Common myeloid progenitor, CD34-positive (primary cell): Measurements from ENCODE around the gene ZFHX3.
"Not testable (repeated sequence)": the region's sequence is repeated elsewhere in the genome, so short reads cannot be mapped to it uniquely, and the experiment has no call there.

Experiments used
- CTCF ChIA-PET: fragments of 350-600 bp; sonication (Branson Sonifier 250); formaldehyde crosslinking; loops from one replicate; lab custom pipeline; 2021; ENCODE audit warnings: antibody characterized with exemption; lab: Charles Lee
- POLR2A ChIA-PET: fragments of 350-600 bp; sonication (Branson Sonifier 250); formaldehyde crosslinking; loops from one replicate; lab custom pipeline; 2021; ENCODE audit warnings: antibody characterized with exemption; lab: Charles Lee
- DNase-seq, 3 donors: peaks; one replicate each; pipeline versions ENCODE4 v3.0.0 to v3.0.0-alpha.2; 2013
- H3K27ac ChIP-seq, 2 experiments: 1 replicate in 1 of 2; 2 replicates in 1 of 2; pipeline ENCODE4 v1.7.0; 2013; ENCODE audit warnings: inconsistent platforms in 2 of 2, low read length in 2 of 2, mild to moderate bottlenecking in 2 of 2, low read depth in 1 of 2, moderate library complexity in 1 of 2; ENCODE audit not compliant: severe bottlenecking in 2 of 2, insufficient read depth in 1 of 2, poor library complexity in 1 of 2
- H3K27me3 ChIP-seq, 5 experiments: replicated peaks in 2 of 5; 1 replicate in 3 of 5; 2 replicates in 2 of 5; pipeline versions ENCODE4 v1.6.1 to v1.7.0; 2013; ENCODE audit warnings: low read length in 4 of 5, mild to moderate bottlenecking in 2 of 5, moderate library complexity in 2 of 5, inconsistent platforms in 1 of 5; ENCODE audit not compliant: insufficient read depth in 5 of 5, control insufficient read depth in 4 of 5
- H3K36me3 ChIP-seq, 4 experiments: 1 replicate in 2 of 4; 2 replicates in 2 of 4; pipeline versions ENCODE4 v1.6.1 to v1.7.0; 2013; ENCODE audit warnings: low read length in 3 of 4, control low read depth in 1 of 4, mild to moderate bottlenecking in 1 of 4; ENCODE audit not compliant: control insufficient read depth in 4 of 4, insufficient read depth in 4 of 4
- H3K4me1 ChIP-seq, 4 experiments: 1 replicate in 3 of 4; 2 replicates in 1 of 4; pipeline versions ENCODE4 v1.6.1 to v1.7.1; 2013; ENCODE audit warnings: low read length in 3 of 4, mild to moderate bottlenecking in 3 of 4, control low read depth in 1 of 4, inconsistent platforms in 1 of 4, moderate library complexity in 1 of 4; ENCODE audit not compliant: control insufficient read depth in 4 of 4, insufficient read depth in 4 of 4; ENCODE audit errors: control extremely low read depth in 1 of 4
- H3K4me3 ChIP-seq, 7 experiments: 1 replicate in 4 of 7; 2 replicates in 3 of 7; pipeline versions ENCODE4 v1.5.1 to v1.7.0; 2013; ENCODE audit warnings: mild to moderate bottlenecking in 7 of 7, low read length in 6 of 7, moderate library complexity in 6 of 7, inconsistent platforms in 2 of 7, low read depth in 2 of 7, control low read depth in 1 of 7; ENCODE audit not compliant: insufficient read depth in 4 of 7, control insufficient read depth in 1 of 7; ENCODE audit errors: extremely low read depth in 1 of 7
- H3K9me3 ChIP-seq, 5 experiments: 1 replicate in 4 of 5; 2 replicates in 1 of 5; pipeline versions ENCODE4 v1.6.1 to v1.7.1; 2013; ENCODE audit warnings: low read length in 4 of 5, mild to moderate bottlenecking in 2 of 5, inconsistent platforms in 1 of 5, low read depth in 1 of 5, moderate library complexity in 1 of 5; ENCODE audit not compliant: control insufficient read depth in 4 of 5, insufficient read depth in 2 of 5; ENCODE audit errors: control extremely low read depth in 1 of 5
- WGBS: methylation state at CpG from one replicate; pipeline ENCODE4 v1.1.5; 2013; ENCODE audit not compliant: insufficient coverage; 5-methylcytosine and 5-hydroxymethylcytosine counted together

Gene ZFHX3

DNA sequence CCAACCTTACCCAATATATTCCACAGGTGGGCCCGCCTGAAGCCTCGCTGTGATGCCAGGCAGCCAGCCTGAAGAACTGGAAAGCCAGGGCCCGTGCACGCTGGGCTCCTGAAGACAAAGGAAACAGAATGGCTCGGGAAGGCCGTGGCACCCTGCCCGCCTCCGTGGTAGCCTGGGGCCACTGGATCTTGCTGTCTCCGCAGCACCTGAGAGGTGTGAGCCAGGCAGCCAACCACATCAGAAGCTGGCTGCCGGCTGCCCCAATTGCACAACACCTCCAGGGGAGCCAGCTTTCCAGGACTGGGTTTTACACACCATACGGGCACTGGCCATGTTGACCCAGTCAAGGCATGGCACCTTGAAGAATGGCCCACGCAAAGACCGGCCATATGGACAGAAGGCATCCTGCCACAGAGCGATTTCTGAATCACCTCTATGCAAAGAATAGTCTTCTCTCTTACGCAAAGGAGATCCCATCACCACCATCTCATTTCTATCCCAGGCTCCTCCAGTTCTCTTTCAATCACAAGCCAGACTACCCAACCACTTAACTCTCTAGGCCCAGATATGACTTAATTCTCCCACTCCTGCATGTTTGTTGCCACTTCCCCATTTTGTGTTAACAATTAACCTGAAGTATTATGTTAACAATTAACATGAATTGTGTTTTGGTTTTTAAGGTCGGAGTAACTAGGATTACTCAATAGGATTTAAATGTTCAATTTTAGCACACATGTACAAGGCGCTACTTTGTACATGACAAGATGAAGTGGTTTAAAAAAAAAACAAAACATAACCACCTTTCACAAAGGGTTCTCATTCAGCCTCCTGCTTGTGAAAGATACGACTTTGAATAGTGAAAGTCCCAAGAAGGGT lies 32.1 kb downstream of the ZFHX3 start:
- no peak overlapping the region for H3K27ac ChIP-seq
- peak overlapping the region in 2 of 7 experiments; percentile 43 for H3K4me3 ChIP-seq
- 95% methylated on average over 15 of the region's 18 CpGs for WGBS
- DNase-seq: peak in 2 of 3 donors; percentile 72 to 80
- no peaks in the 10 kb centered on the region for H3K9me3 ChIP-seq
- no peaks in the 10 kb centered on the region for H3K36me3 ChIP-seq
- H3K27me3 ChIP-seq: no peaks in the 10 kb centered on the region
- H3K4me1 ChIP-seq: peaks cover 0 to 35% (median 19%) of the 10 kb centered on the region in 4 experiments
- POLR2A ChIA-PET: no interaction called here
- CTCF ChIA-PET: no interaction called here

DNA sequence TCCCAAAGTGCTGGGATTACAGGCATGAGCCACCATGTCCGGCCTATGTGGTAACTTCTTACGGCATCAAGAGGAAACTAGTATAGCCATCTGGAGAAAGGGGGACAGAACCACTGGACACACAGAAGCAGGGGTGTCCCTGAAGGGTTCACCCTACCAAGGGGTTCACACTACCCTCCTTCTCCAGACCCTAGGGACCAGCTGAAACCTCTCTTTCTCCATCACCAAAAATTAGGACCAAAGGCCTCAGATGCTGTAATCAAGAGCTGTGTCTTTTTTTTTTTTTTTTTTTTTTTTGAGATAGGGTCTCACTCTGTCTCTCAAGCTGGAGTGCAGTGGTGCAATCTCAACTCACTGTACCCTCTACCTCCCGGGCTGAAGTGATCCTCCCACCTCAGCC lies 33.2 kb downstream of the ZFHX3 start:
- H3K27ac ChIP-seq: no peak overlapping the region
- DNase-seq: no peak
- ChIA-PET POLR2A (no interaction called here), CTCF (no interaction called here)
- H3K4me1 ChIP-seq: peaks cover 0 to 42% (median 26%) of the 10 kb centered on the region in 4 experiments
- H3K4me3 ChIP-seq: no peak overlapping the region
- no peaks in the 10 kb centered on the region for H3K27me3 ChIP-seq
- WGBS: 100% methylated on average over 1 of the region's 3 CpGs
- H3K36me3 ChIP-seq: no peaks in the 10 kb centered on the region
- no peaks in the 10 kb centered on the region for H3K9me3 ChIP-seq

DNA sequence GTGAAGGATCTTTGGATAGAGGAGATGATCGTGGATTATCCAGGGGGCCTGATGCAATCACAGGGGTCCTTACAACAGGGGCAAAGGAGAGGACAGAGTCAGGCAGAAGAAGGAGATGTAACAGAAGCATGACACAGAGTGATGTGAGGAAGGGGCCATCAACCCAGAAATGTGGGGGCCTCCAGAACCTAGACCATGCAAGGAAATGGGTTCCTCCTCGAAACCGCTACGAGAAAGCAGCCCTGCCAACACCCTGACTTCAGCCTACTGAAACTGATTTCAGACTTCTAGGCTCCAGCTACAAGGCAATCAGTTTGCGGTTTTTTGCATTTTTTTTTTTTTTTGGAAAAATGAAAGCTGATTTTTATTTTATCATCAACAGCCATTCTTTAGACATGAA lies 34.0 kb downstream of the ZFHX3 start:
- H3K9me3 ChIP-seq: no peaks in the 10 kb centered on the region
- DNase-seq: no peak
- ChIA-PET POLR2A (interaction anchor here (0.5 kb wide), 1 partner anchor 10 kb away, joined by 4 read pairs; no protein-coding TSS in a partner anchor), CTCF (no interaction called here)
- no peaks in the 10 kb centered on the region for H3K36me3 ChIP-seq
- H3K27ac ChIP-seq: no peak overlapping the region
- H3K27me3 ChIP-seq: no peaks in the 10 kb centered on the region
- H3K4me3 ChIP-seq: no peak overlapping the region
- peaks cover 0 to 36% (median 26%) of the 10 kb centered on the region in 4 experiments for H3K4me1 ChIP-seq
- 100% methylated on average over 4 of the region's 5 CpGs for WGBS

DNA sequence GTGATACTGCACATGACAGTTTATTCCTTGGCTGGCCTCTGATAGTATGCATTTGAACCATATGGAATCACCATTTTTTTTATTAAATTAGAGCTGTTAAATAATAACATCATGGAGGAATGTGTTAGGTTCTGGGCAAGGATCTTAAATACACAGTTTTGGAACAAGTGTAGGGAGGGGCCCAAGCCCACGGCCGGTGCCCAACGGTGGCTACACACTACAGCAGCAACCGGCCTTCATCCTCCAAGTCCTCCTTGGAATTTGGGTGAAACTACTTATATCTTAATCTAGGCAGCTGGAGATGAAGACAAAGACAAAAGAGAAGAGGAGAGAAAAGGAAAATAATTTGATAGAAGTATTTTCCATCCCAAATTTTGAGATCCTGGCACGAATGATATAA lies 35.6 kb downstream of the ZFHX3 start:
- POLR2A ChIA-PET: no interaction called here
- Histone ChIP-seq H3K27me3 (no peaks in the 10 kb centered on the region), H3K27ac (no peak overlapping the region), H3K4me1 (peaks cover 0 to 33% (median 25%) of the 10 kb centered on the region in 4 experiments), H3K36me3 (no peaks in the 10 kb centered on the region), H3K9me3 (no peaks in the 10 kb centered on the region), H3K4me3 (no peak overlapping the region)
- CTCF ChIA-PET: interaction anchor here (0.7 to 1.7 kb wide), 5 partner anchors 10 to 180 kb away, joined by 3 to 5 read pairs (median 3); no protein-coding TSS in a partner anchor
- DNase-seq: no peak
- no CpG with 5 or more reads among the region's 5 CpGs for WGBS

DNA sequence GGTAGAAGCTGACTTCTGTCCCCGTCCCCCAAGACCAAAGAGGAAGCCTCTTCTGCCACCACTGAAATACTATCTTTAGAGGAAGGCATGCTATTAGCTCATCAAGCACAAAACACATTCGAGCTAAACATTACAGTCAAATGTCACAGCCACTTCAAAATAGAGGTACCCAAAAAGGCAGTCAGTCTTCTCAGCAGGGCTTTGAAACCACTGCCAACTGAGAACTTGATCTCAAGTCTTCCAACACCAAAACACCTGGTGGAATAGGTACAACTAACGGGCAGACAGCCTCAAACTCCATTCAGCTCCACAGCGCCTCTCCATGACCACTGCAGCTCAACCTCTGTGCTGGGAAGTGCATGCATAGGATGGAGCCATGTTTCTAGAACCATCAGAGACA lies 36.0 kb downstream of the ZFHX3 start:
- WGBS: 100% methylated on average over 1 of the region's 4 CpGs
- CTCF ChIA-PET: interaction anchor here (0.6 to 1.7 kb wide), 6 partner anchors 11 to 1184 kb away, joined by 3 to 5 read pairs (median 4); no protein-coding TSS in a partner anchor
- H3K27me3 ChIP-seq: no peaks in the 10 kb centered on the region
- H3K4me3 ChIP-seq: no peak overlapping the region
- peak in 2 of 3 donors; percentile 18 to 39 for DNase-seq
- POLR2A ChIA-PET: no interaction called here
- H3K36me3 ChIP-seq: no peaks in the 10 kb centered on the region
- H3K27ac ChIP-seq: no peak overlapping the region
- peaks cover 0 to 29% (median 23%) of the 10 kb centered on the region in 4 experiments for H3K4me1 ChIP-seq
- no peaks in the 10 kb centered on the region for H3K9me3 ChIP-seq

DNA sequence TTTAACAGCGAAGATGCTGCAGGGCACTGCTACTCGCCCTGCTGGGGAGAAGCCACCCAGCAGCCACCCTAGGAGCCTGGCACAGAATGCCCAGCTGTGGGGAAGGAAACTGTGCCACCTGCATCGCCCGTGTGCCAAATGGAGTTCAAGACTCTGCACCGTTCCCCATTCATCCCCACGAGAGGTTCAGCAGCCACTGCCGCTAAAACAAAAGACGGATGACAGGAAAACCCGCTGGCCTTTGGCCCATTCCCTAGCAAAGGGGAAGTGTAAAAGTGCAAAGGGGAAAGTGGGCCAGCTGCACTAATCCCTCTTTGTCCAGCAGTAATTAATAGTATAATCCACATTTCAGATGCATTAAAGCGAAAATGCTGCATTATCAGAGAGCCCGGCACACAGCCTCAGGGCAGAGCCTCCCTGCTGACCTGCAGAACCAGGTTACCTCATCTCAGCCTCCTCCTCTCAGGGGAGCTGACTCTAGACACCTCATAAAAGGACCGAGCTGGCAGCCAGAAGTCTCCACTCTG lies 37.7 kb downstream of the ZFHX3 start:
- DNase-seq: peak in 2 of 3 donors; percentile 37 to 55
- Histone ChIP-seq H3K27me3 (no peaks in the 10 kb centered on the region), H3K4me3 (peak overlapping the region in 5 of 7 experiments; percentile 14 to 63 (median 20)), H3K4me1 (peaks cover 0 to 13% (median 11%) of the 10 kb centered on the region in 4 experiments), H3K36me3 (no peaks in the 10 kb centered on the region), H3K27ac (no peak overlapping the region), H3K9me3 (no peaks in the 10 kb centered on the region)
- ChIA-PET POLR2A (no interaction called here), CTCF (interaction anchor here (0.9 kb wide), 1 partner anchor 36 kb away, joined by 3 read pairs; no protein-coding TSS in a partner anchor)
- WGBS: 31% methylated on average over 8 of the region's 12 CpGs

DNA sequence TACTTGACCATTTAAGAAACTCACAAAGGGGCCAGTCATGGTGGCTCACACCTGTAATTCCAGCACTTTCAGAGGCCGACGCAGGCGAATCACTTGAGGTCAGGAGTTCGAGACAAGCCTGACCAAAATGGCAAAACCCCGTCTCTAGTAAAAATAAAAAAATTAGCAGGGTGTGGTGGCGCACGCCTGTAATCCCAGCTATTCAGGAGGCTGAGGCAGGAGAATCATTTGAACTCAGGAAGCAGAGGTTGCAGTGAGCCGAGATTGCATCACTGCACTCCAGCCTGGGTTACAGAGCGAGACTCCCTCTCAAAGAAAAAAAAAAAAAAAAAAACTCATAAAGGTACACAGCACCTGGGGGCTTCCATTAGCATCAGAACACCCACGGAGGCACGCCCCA lies 38.2 kb downstream of the ZFHX3 start:
- CTCF ChIA-PET: not testable (repeated sequence)

More for the DNA sequence above, 38.2 kb downstream of the ZFHX3 start:
- H3K4me1 ChIP-seq: peaks cover 0 to 13% (median 11%) of the 10 kb centered on the region in 4 experiments
- H3K27me3 ChIP-seq, DNase-seq, POLR2A ChIA-PET, H3K36me3 ChIP-seq, H3K9me3 ChIP-seq, H3K27ac ChIP-seq: not testable (repeated sequence)
- WGBS: 96% methylated on average over 8 of the region's 11 CpGs
- H3K4me3 ChIP-seq: peak overlapping the region in 3 of 7 experiments; percentile 14 to 63 (median 36)
